IPS DF 6.9 (cell line): ENCODE measurements around the gene CSDE1.
"Not testable (repeated sequence)": the region's sequence is repeated elsewhere in the genome, so short reads cannot be mapped to it uniquely, and the experiment has no call there.

Experiments
- DNase-seq: peaks from one replicate; pipeline ENCODE4 v3.0.0-alpha.2; 2013; ENCODE audit warnings: low read depth, low spot score
- H3K27ac ChIP-seq: one replicate; pipeline ENCODE4 v1.5.1; 2013; ENCODE audit warnings: low read length, control low read depth
- H3K27me3 ChIP-seq: 2 replicates; pipeline ENCODE4 v1.6.1; 2013; ENCODE audit warnings: mild to moderate bottlenecking, low read length; ENCODE audit not compliant: control insufficient read depth, insufficient read depth
- H3K36me3 ChIP-seq: 2 replicates; pipeline ENCODE4 v1.6.1; 2013; ENCODE audit warnings: low read length; ENCODE audit not compliant: control insufficient read depth, insufficient read depth
- H3K4me1 ChIP-seq: 2 replicates; pipeline ENCODE4 v1.6.1; 2013; ENCODE audit warnings: low read length; ENCODE audit not compliant: control insufficient read depth, insufficient read depth
- H3K4me3 ChIP-seq: 2 replicates; pipeline ENCODE4 v1.5.1; 2013; ENCODE audit warnings: mild to moderate bottlenecking, low read length
- H3K9me3 ChIP-seq: 2 replicates; pipeline ENCODE4 v1.6.1; 2013; ENCODE audit warnings: low read length, inconsistent platforms; ENCODE audit not compliant: control insufficient read depth, insufficient read depth
- WGBS: extraction: QIAGEN DNeasy Blood & Tissue Kit; methylation state at CpG from one replicate; pipeline ENCODE4 v1.1.7; 2013; ENCODE audit warnings: mixed read lengths, missing lambda C conversion rate; ENCODE audit not compliant: insufficient read length, insufficient coverage; 5-methylcytosine and 5-hydroxymethylcytosine counted together

Gene CSDE1

DNA sequence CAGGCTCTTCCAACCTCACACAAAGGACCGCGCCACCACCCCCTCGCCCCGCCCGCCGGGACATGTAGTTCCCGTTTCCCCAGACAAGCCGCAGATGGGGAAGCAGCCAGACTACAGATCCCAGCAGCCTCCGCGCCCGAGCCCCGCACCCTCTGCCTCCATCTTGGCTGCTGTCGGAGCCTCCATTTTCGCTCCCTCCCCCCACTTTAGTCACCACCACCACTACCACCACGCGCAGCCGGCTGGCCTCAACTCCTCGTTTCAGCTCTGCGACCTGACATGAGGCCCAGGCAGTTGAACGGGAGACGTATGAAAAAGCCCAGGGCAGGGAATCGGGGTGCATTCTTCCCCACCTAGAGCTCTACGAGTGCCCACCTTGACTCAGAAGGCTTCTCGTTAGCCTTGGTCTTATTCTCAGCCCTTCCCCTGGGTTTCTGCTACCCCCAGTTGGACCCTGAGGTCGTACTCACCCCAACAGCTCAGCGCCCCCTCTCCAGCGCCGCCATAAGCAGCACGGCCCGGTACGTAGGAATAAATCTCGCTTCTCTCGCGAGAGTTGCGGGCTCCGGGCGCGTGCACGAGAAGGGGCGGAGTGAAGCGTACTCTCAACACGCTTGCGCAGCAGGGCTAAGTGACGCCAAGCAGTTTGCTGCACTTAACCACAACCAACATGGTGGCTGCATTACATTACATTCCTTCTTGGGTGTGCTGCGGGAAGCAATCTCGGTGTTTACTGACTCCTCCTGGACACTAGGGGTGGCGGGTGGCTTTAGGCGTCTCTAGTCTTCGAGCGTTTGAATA lies at the start of gene CSDE1:
TSS of gene CSDE1 (minus strand) at position 530 of the 801 bp plus-strand sequence. CDS start 18,094 bp downstream, outside the sequence.
- Histone ChIP-seq H3K27me3 (0 out of 2 replicates have a peak, but pooled peaks cover 1% of the 10 kb centered on the region), H3K4me3 (peak within 1 kb of the TSS; percentile 60), H3K9me3 (no peaks in the 10 kb centered on the region), H3K4me1 (no peaks in the 10 kb centered on the region), H3K27ac (no peak within 1 kb of the TSS), H3K36me3 (no peaks in the 10 kb centered on the region)
- peak; percentile 92 for DNase-seq
- no CpG with 5 or more reads among the region's 50 CpGs for WGBS

DNA sequence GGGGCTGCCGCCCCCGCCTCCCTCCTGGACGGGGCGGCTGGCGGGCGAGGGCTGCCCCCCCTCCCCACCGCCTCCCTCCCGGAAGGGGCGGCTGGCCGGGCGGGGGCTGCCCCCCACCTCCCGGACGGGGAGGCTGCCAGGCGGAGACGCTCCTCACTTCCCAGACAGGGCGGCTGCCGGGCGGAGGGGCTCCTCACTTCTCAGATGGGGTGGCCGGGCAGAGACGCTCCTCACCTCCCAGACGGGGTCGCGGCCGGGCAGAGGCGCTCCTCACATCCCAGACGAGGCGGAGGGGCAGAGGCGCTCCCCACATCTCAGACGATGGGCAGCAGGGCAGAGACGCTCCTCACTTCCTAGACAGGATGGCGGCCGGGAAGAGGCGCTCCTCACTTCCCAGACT lies 46.7 kb upstream of the CSDE1 start:
- H3K27ac ChIP-seq, H3K36me3 ChIP-seq, H3K27me3 ChIP-seq, H3K9me3 ChIP-seq, DNase-seq, H3K4me3 ChIP-seq, H3K4me1 ChIP-seq: not testable (repeated sequence)
- no CpG with 5 or more reads among the region's 33 CpGs for WGBS

DNA sequence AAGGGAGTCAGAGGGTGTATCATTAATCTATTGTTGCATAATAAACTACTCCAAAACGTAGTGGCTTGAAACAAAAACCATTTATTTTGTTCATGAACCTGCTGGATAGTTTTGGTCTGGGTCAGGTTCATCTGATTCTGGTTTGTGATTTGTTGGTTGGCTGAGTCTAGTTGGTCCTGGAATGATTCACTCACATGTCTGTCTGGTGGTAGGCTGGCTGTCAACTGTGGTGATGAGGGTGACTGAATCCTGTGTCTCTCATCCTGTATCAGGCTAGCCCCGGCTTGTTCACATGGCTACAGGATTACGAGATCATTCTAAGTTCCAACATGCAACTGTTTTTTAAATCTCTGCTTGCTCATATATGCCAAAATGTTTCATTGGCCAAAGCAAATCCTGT lies 45.2 kb upstream of the CSDE1 start:
- no peaks in the 10 kb centered on the region for H3K4me1 ChIP-seq
- no peak for DNase-seq
- no peaks in the 10 kb centered on the region for H3K27me3 ChIP-seq
- WGBS: no CpG with 5 or more reads among the region's 3 CpGs
- H3K27ac ChIP-seq: no peak overlapping the region
- no peaks in the 10 kb centered on the region for H3K36me3 ChIP-seq
- no peaks in the 10 kb centered on the region; the same call in 1 of the 2 replicates for H3K9me3 ChIP-seq
- no peak overlapping the region for H3K4me3 ChIP-seq

DNA sequence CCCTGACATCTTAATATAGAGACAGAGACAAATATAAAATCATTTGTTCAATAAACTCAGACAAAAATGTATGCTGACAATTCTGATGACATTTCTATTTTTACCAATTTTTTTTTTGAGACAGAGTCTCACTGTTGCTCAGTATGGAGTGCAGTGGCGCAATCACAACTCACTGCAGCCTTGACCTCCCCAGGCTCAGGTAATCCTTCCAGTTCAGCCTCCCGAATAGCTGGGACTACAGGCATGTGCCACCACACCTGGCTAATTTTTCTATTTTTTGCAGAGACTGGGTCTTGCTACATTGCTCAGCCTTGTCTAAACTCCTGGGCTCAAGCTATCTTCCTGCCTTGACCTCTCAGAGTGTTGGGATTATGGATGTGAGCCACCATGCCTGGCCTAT lies 36.3 kb upstream of the CSDE1 start:
- H3K27me3 ChIP-seq: no peaks in the 10 kb centered on the region
- H3K9me3 ChIP-seq: no peaks in the 10 kb centered on the region
- no peak overlapping the region for H3K4me3 ChIP-seq
- WGBS: no CpG with 5 or more reads among the region's 2 CpGs
- H3K4me1 ChIP-seq: no peaks in the 10 kb centered on the region
- DNase-seq: no peak
- no peak overlapping the region for H3K27ac ChIP-seq
- H3K36me3 ChIP-seq: no peaks in the 10 kb centered on the region

DNA sequence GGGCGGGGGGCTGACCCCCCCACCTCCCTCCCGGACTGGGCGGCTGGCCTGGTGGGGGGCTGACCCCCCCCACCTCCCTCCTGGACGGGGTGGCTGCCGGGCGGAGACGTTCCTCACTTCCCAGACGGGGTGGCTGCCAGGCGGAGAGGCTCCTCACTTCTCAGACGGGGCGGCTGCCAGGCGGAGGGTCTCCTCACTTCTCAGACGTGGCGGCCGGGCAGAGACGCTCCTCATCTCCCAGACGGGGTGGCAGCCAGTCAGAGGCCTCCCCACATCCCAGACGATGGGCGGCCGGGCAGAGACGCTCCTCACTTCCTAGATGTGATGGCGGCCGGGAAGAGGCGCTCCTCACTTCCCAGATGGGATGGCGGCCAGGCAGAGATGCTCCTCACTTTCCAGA lies 32.8 kb upstream of the CSDE1 start:
- H3K4me1 ChIP-seq, H3K27ac ChIP-seq, DNase-seq, H3K36me3 ChIP-seq, H3K4me3 ChIP-seq, H3K9me3 ChIP-seq, H3K27me3 ChIP-seq: not testable (repeated sequence)
- no CpG with 5 or more reads among the region's 25 CpGs for WGBS

DNA sequence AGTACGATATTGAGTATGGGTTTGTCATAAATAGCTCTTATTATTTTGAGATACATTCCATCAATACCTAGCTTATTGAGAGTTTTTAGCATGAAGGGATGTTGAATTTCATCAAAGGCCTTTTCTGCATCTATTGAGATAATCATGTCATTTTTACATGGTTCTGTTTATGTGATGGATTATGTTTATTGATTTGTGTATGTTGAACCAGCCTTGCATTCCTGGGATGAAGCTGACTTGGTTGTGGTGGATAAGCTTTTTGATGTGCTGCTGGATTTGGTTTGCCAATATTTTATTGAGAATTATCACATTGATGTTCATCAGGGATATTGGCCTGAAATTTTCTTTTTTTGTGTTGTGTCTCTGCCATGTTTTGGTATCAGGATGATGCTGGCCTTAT lies 28.7 kb upstream of the CSDE1 start:
- not testable (repeated sequence) for H3K9me3 ChIP-seq, H3K36me3 ChIP-seq, H3K4me3 ChIP-seq, DNase-seq, H3K27ac ChIP-seq, H3K4me1 ChIP-seq, H3K27me3 ChIP-seq
- WGBS: no CpG with 5 or more reads among the region's 1 CpG

DNA sequence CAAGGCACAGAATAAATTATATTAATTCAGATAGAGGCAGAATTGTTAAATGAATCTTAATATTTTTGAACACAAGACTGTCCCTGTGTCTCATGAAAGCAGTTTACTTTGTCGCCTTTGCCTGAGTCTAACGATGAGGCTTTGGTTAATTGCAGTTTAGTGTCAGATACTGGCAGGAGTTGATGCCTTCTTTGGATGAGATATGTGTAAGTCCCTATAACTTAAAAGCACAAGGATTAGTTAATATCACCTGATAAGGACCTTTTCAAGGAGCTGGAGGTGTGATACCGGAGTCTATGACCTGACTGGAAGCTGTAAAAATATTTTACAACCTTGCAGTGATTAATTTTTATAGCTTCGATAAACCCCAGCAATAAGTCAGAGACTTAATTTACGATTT lies 24.7 kb upstream of the CSDE1 start:
- no peak for DNase-seq
- no peaks in the 10 kb centered on the region for H3K27me3 ChIP-seq
- no peaks in the 10 kb centered on the region for H3K4me1 ChIP-seq
- no peaks in the 10 kb centered on the region for H3K9me3 ChIP-seq
- WGBS: no CpG with 5 or more reads among the region's 5 CpGs
- peaks cover 4% of the 10 kb centered on the region; the same call in 1 of the 2 replicates for H3K36me3 ChIP-seq
- no peak overlapping the region for H3K27ac ChIP-seq
- H3K4me3 ChIP-seq: no peak overlapping the region

DNA sequence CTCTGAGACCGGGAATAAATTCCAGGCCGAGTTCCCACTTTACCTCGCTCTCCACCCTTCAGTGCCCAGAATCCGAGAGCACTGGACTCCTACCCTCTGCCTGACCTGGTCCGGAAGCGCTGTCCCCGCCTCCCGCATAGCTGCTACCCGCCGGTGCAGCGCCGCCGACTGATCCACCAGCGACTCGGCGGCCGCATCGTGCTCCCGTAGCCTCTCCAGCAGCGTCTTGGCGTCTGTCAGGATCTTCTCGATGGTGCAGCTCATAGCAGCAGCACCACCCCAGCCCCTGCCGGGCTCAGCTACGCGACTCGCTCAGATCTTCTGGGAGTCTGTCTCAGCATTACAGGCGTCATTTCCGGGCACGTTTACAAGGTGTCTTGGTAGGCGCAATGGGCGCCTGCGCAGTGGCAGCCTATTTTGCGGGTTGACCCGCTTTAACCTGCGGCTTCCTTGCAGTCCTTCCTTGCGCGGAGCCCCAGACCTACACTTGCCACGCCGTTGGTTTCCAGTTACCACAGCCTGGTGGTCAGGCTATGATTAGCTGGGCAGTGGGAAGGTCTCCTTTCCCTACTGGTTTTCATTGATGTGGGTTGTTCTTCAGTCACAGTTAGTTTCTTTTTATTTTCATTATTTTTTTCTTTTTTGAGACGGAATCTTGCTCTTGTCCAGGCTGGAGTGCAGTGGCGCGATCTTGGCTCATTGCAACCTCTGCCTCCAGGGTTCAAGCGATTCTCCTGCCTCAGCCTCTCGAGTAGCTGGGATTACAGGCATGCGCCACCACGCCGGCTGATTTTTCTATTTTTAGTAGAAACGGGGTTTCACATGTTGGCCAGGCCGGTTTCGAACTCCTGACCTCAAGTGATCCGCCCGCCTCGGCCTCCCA lies 22.8 kb upstream of the CSDE1 start, which contains the start of gene SIKE1:
TSS of gene SIKE1 (minus strand) at position 342 of the 883 bp plus-strand sequence. CDS start at position 264, 78 bp downstream.
- no CpG with 5 or more reads among the region's 53 CpGs for WGBS
- H3K27ac ChIP-seq: no peak within 1 kb of the TSS
- H3K4me1 ChIP-seq: no peaks in the 10 kb centered on the region
- H3K9me3 ChIP-seq: no peaks in the 10 kb centered on the region
- DNase-seq: peak; percentile 84
- H3K27me3 ChIP-seq: no peaks in the 10 kb centered on the region
- H3K4me3 ChIP-seq: peak within 1 kb of the TSS; percentile 91
- peaks cover 4% of the 10 kb centered on the region; the same call in 1 of the 2 replicates for H3K36me3 ChIP-seq

DNA sequence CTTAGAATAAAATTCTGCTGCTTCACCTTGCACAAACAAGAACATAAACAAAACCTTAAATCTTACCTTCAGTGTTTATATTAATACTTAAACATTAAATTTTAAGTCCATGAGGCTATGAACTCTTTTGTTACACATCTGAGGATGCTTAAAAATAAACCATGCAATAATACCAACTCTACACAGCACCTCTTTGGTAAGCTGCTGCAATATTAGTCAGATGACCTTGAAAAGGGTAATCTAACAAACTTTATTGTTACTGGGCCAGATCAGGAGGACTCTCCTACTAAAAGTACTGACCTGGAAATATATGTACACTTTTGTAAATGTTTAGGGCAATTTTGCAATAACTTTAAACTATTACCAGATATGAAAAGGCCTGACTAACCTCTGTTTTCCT lies 21.9 kb upstream of the CSDE1 start:
- DNase-seq: no peak
- Histone ChIP-seq H3K9me3 (no peaks in the 10 kb centered on the region), H3K27me3 (no peaks in the 10 kb centered on the region), H3K4me3 (peak overlapping the region; percentile 91; the same call in 1 of the 2 replicates), H3K36me3 (peaks cover 4% of the 10 kb centered on the region; the same call in 1 of the 2 replicates), H3K27ac (no peak overlapping the region), H3K4me1 (no peaks in the 10 kb centered on the region)

DNA sequence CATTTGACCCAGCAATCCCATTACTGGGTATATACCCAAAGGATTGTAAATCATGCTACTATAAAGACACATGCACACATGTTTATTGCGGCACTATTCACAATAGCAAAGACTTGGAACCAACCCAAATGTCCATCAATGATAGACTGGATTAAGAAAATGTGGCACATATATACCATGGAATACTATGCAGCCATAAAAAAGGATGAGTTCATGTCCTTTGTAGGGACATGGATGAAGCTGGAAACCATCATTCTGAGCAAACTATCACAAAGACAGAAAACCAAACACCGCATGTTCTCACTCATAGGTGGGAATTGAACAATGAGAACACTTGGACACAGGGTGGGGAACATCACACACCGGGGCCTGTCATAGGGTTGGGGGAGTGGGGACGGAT lies 18.9 kb upstream of the CSDE1 start:
- H3K9me3 ChIP-seq, H3K36me3 ChIP-seq, H3K27ac ChIP-seq, H3K4me1 ChIP-seq, DNase-seq, H3K4me3 ChIP-seq, H3K27me3 ChIP-seq: not testable (repeated sequence)
- no CpG with 5 or more reads among the region's 4 CpGs for WGBS
